ENCODE measurements around the gene STEAP1B. TPM values are rescaled to one million over a fixed set of nuclear protein-coding genes. Genes with fewer than 3 reads are reported as not detected.

Gene STEAP1B
- total RNA-seq, 1 donor from 2014 or later = 5.6 TPM

- Mint-ChIP-seq H3K27ac (ENCODE audit: unreplicated experiment) (no peak overlapping the region), H3K27me3 (ENCODE audit: unreplicated experiment) (no peaks in the 10 kb centered on the region), H3K4me1 (ENCODE audit: unreplicated experiment) (peaks cover 12% of the 10 kb centered on the region), H3K9me3 (ENCODE audit: unreplicated experiment) (no peaks in the 10 kb centered on the region), H3K36me3 (ENCODE audit: low read depth, unreplicated experiment) (peaks cover 3% of the 10 kb centered on the region), H3K4me3 (ENCODE audit: unreplicated experiment) (no peak overlapping the region)
- no peak for TF ChIP-seq CTCF (IDR thresholded peaks at IDR 0.05; ENCODE audit: unreplicated experiment)
- no peak for DNase-seq (ENCODE audit: low spot score)
Observed at GRCh38 chr7:22385326-22385725, 114.7 kb downstream of the STEAP1B start.

GRCh38 chr7:22380333-22380732, 119.7 kb downstream of the STEAP1B start:
- H3K4me1 Mint-ChIP-seq (ENCODE audit: unreplicated experiment) = peaks cover 19% of the 10 kb centered on the region
- no peak for DNase-seq (ENCODE audit: low spot score)
- H3K36me3 Mint-ChIP-seq (ENCODE audit: low read depth, unreplicated experiment) = no peaks in the 10 kb centered on the region
- H3K27me3 Mint-ChIP-seq (ENCODE audit: unreplicated experiment) = no peaks in the 10 kb centered on the region
- H3K27ac Mint-ChIP-seq (ENCODE audit: unreplicated experiment) = no peak overlapping the region
- no peaks in the 10 kb centered on the region for H3K9me3 Mint-ChIP-seq (ENCODE audit: unreplicated experiment)
- no peak for TF ChIP-seq CTCF (IDR thresholded peaks at IDR 0.05; ENCODE audit: unreplicated experiment)
- no peak overlapping the region for H3K4me3 Mint-ChIP-seq (ENCODE audit: unreplicated experiment)

GRCh38 chr7:22378199-22378980, 121.6 kb downstream of the STEAP1B start:
- Mint-ChIP-seq H3K36me3 (ENCODE audit: low read depth, unreplicated experiment) (no peaks in the 10 kb centered on the region), H3K27me3 (ENCODE audit: unreplicated experiment) (no peaks in the 10 kb centered on the region), H3K9me3 (ENCODE audit: unreplicated experiment) (no peaks in the 10 kb centered on the region), H3K4me1 (ENCODE audit: unreplicated experiment) (peaks cover 21% of the 10 kb centered on the region), H3K4me3 (ENCODE audit: unreplicated experiment) (no peak overlapping the region), H3K27ac (ENCODE audit: unreplicated experiment) (no peak overlapping the region)
- no peak for DNase-seq (ENCODE audit: low spot score)
- TF ChIP-seq CTCF (IDR thresholded peaks at IDR 0.05; ENCODE audit: unreplicated experiment) = no peak

GRCh38 chr7:22377703-22378102, 122.3 kb downstream of the STEAP1B start:
- Mint-ChIP-seq H3K9me3 (ENCODE audit: unreplicated experiment) (no peaks in the 10 kb centered on the region), H3K4me3 (ENCODE audit: unreplicated experiment) (peak overlapping the region; percentile 0), H3K27me3 (ENCODE audit: unreplicated experiment) (no peaks in the 10 kb centered on the region), H3K27ac (ENCODE audit: unreplicated experiment) (no peak overlapping the region), H3K36me3 (ENCODE audit: low read depth, unreplicated experiment) (no peaks in the 10 kb centered on the region), H3K4me1 (ENCODE audit: unreplicated experiment) (peaks cover 22% of the 10 kb centered on the region)
- no peak for DNase-seq (ENCODE audit: low spot score)
- TF ChIP-seq CTCF (IDR thresholded peaks at IDR 0.05; ENCODE audit: unreplicated experiment) = no peak

DNA sequence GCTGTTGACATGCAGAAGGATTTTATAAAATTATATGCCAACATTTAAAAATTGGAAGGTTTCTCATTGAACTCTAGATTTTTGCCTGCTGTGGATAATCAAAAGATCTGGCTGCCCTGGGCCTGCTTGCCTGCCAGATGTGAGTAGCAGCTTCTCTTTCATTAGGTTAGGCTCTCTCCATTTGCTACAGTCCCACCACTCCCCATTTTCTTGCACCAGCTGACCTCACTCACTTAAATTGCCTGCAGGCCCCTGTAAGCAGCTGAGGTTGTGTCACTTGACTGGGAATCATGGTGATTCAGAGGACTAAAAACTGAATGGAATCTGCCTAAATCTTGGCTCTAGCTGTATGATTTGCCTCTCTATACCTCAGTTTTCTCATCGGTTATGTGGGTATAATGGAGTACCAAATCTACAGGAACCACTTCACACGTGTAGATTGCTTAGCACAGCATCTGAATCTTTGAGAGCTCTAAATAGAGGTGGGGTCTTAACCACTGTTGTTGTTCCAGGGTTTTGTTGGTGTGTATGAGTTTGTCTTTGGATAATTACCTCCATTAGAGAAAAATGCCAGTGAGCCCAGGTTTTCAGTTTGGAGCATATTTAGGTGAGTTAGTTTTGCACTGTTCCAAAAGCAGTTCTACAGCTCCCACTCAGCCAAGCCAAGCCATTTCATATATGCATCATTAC, 124.5 kb downstream of the STEAP1B start:
- H3K27me3 Mint-ChIP-seq (ENCODE audit: unreplicated experiment) = no peaks in the 10 kb centered on the region
- H3K4me1 Mint-ChIP-seq (ENCODE audit: unreplicated experiment) = peaks cover 20% of the 10 kb centered on the region
- H3K36me3 Mint-ChIP-seq (ENCODE audit: low read depth, unreplicated experiment) = no peaks in the 10 kb centered on the region
- no peak overlapping the region for H3K27ac Mint-ChIP-seq (ENCODE audit: unreplicated experiment)
- H3K9me3 Mint-ChIP-seq (ENCODE audit: unreplicated experiment) = no peaks in the 10 kb centered on the region
- no peak for TF ChIP-seq CTCF (IDR thresholded peaks at IDR 0.05; ENCODE audit: unreplicated experiment)
- H3K4me3 Mint-ChIP-seq (ENCODE audit: unreplicated experiment) = no peak overlapping the region
- DNase-seq (ENCODE audit: low spot score) = no peak

Data from endothelial cell (in vitro differentiated cells).